Stimulated activated CD4-positive, alpha-beta T cell treated with anti-CD3 and anti-CD28 coated beads, Interleukin-1b, Interleukin-23, amount 100 ng/mL, for 4 hours (primary cell): ENCODE data around the gene CGB7.
"Not testable (repeated sequence)": the region's sequence is repeated elsewhere in the genome, so short reads cannot be mapped to it uniquely, and the experiment has no call there.

ENCODE experiments used
- DNase-seq, 2 donors: peaks; one replicate each; pipeline ENCODE4 v3.0.0-alpha.2; 2020; ENCODE audit warnings: low read depth in 2 of 2

Gene CGB7

GRCh38 chr19:49073514-49074378 lies 16.2 kb upstream of the CGB7 start:
- no peak for DNase-seq

GRCh38 chr19:49071860-49072547 lies 14.5 kb upstream of the CGB7 start:
- peak in 1 of 2 donors; percentile 22 for DNase-seq

- DNase-seq: no peak
Observed at GRCh38 chr19:49070416-49070815, 12.9 kb upstream of the CGB7 start.

- no peak for DNase-seq
Observed at GRCh38 chr19:49069026-49069425, 11.5 kb upstream of the CGB7 start.

GRCh38 chr19:49067554-49067953 lies 10.0 kb upstream of the CGB7 start:
- no peak for DNase-seq

GRCh38 chr19:49065905-49066512 lies 8.5 kb upstream of the CGB7 start:
- DNase-seq: no peak

- no peak for DNase-seq
Observed at GRCh38 chr19:49064768-49065611, 7.4 kb upstream of the CGB7 start, which contains the start of gene NTF4. TSS of gene NTF4 (minus strand) at chr19:49064818. CDS start at chr19:49061997, 2,821 bp downstream.

GRCh38 chr19:49064029-49064629 lies 6.6 kb upstream of the CGB7 start:
- no peak for DNase-seq

GRCh38 chr19:49061445-49061844 lies 3.9 kb upstream of the CGB7 start:
- no peak for DNase-seq

- no peak for DNase-seq
Observed at GRCh38 chr19:49061000-49061399, 3.5 kb upstream of the CGB7 start.

- no peak for DNase-seq
Observed at GRCh38 chr19:49059053-49059452, 1.5 kb upstream of the CGB7 start.

GRCh38 chr19:49058562-49058961 lies 1.0 kb upstream of the CGB7 start:
- no peak for DNase-seq

GRCh38 chr19:49056902-49057596 lies 500 bp downstream of the CGB7 start:
- not testable (repeated sequence) for DNase-seq

- DNase-seq: peak in 1 of 2 donors; percentile 58
Observed at GRCh38 chr19:49056101-49056901, 1.2 kb downstream of the CGB7 start.

GRCh38 chr19:49050376-49051033 lies 7.0 kb downstream of the CGB7 start:
- not testable (repeated sequence) for DNase-seq

GRCh38 chr19:49049834-49050233 lies 7.7 kb downstream of the CGB7 start:
- not testable (repeated sequence) for DNase-seq

GRCh38 chr19:49049011-49049410 lies 8.5 kb downstream of the CGB7 start, which contains the start of gene CGB8:
TSS of gene CGB8 (minus strand) at chr19:49049111. CDS start at chr19:49048739, 372 bp downstream.
- not testable (repeated sequence) for DNase-seq

- DNase-seq: not testable (repeated sequence)
Observed at GRCh38 chr19:49043548-49043947, 14.0 kb downstream of the CGB7 start, which contains the start of gene CGB5. TSS of gene CGB5 (plus strand) at chr19:49043848. CDS start at chr19:49044210, 362 bp downstream.

- DNase-seq: not testable (repeated sequence)
Observed at GRCh38 chr19:49042666-49043065, 14.9 kb downstream of the CGB7 start.
